Heart left ventricle (tissue), 16 donors: ENCODE data around the gene PLPPR1. TPM values are rescaled to one million over a fixed set of nuclear protein-coding genes. Genes with fewer than 3 reads are reported as not detected.

ENCODE experiments used
- ATAC-seq, 4 donors: fragments of 200-7000 bp; cut with Tn5 transposase; one replicate each; pipeline ENCODE4 v1.9.1; 2020 to 2022; ENCODE audit warnings: moderate library complexity in 4 of 4, mild to moderate bottlenecking in 3 of 4, moderate number of reproducible peaks in 1 of 4
- DNase-seq, 5 donors: peaks; one replicate each; pipeline ENCODE4 v3.0.0-alpha.2; 2020
- H3K27ac ChIP-seq, 12 donors: fragments of 200-600 bp; sonication (generic) in 4 of 12; one replicate each; pipeline versions ENCODE4 v1.5.0 to v1.8.0; 2016 to 2022; ENCODE audit warnings: mild to moderate bottlenecking in 2 of 12
- H3K27me3 ChIP-seq, 9 donors: fragments of 200-600 bp; sonication (generic) in 2 of 9; one replicate each; pipeline versions ENCODE4 v1.5.1 to v1.8.0; 2016 to 2022; ENCODE audit warnings: mild to moderate bottlenecking in 3 of 9
- H3K36me3 ChIP-seq, 9 donors: fragments of 200-600 bp; sonication (generic) in 2 of 9; one replicate each; pipeline versions ENCODE4 v1.5.0 to v1.8.0; 2018 to 2022; ENCODE audit warnings: mild to moderate bottlenecking in 2 of 9
- H3K4me1 ChIP-seq, 12 donors: fragments of 200-600 bp; sonication (generic) in 4 of 12; one replicate each; pipeline versions ENCODE4 v1.5.0 to v1.8.0; 2016 to 2022; ENCODE audit warnings: mild to moderate bottlenecking in 3 of 12
- H3K4me3 ChIP-seq, 12 donors: fragments of 200-600 bp; sonication (generic) in 4 of 12; one replicate each; pipeline versions ENCODE4 v1.5.0 to v1.8.0; 2017 to 2022; ENCODE audit warnings: mild to moderate bottlenecking in 9 of 12, moderate library complexity in 4 of 12
- H3K9me3 ChIP-seq, 12 donors: fragments of 200-600 bp; sonication (generic) in 4 of 12; one replicate each; pipeline versions ENCODE4 v1.5.0 to v1.8.0; 2016 to 2022; ENCODE audit warnings: mild to moderate bottlenecking in 1 of 12
- CTCF ChIP-seq, 12 donors: fragments of 200-600 bp; sonication (generic) in 4 of 12; IDR thresholded peaks; one replicate each; pipeline versions ENCODE4 v1.5.0 to v1.8.0; 2018 to 2022; ENCODE audit warnings: antibody characterized with exemption in 12 of 12, mild to moderate bottlenecking in 5 of 12
- POLR2A ChIP-seq, 2 donors: fragments of 450-650 bp; IDR thresholded peaks; one replicate each; pipeline ENCODE4 v1.6.1; 2017; ENCODE audit warnings: antibody characterized with exemption in 2 of 2, mild to moderate bottlenecking in 2 of 2, moderate library complexity in 2 of 2
- WGBS, 4 donors: extraction: QIAGEN DNeasy Blood & Tissue Kit in 2 of 4; methylation state at CpG; one replicate each; pipeline versions ENCODE4 v1.1.5 to v1.1.7; 2013 to 2018; 5-methylcytosine and 5-hydroxymethylcytosine counted together
- intact Hi-C, 10 donors: fragments of 100-400 bp; cut with DNase I; formaldehyde crosslinking; loops; one replicate each; pipeline versions ENCODE4 v1.11.1 to v1.14.2; 2022
- polyA plus RNA-seq, 2 donors: library from polyadenylated mRNA; stranded (reverse); fragments of 200-250 nt; gene quantifications; one replicate each; pipeline ENCODE4 v1.2.3, GENCODE V29; 2013
- total RNA-seq, 9 donors: library from RNA; depleted of rRNA in 2 of 9; stranded (reverse); fragments of >200 nt in 2 of 9; fragmentation: NEBNext Ultra II Directional in 3 of 9; extraction: Animal tissue kit (Norgen Biotek cat#: 25700) in 3 of 9; gene quantifications; one replicate each; pipeline versions ENCODE4 v1.1.0 to v1.2.4, GENCODE V29; 2016 to 2023
- donor health status: ischemic (EF 13 %, LVEDD 7.1; RV severe dilation, severe dysfunction).
- donor health status: healthy with polysubstance abuse.
- donor health status: DM: no; HTN: yes; CAD: no.
- donor health status: DM: no; HTN: no; CAD: no.
- donor health status: ischemic (EF 25% LVEDD 6.9; RV normal size, moderate dysfunction).
- donor health status: ischemic (EF 25% LVEDD 5.7; RV mildly dilated, moderate dysfunction).
- donor health status: healthy.
- donor health status: DM: yes; HTN: yes; CAD: no.
- donor health status: ischemic (EF 35%, LVEDD 5.7; RV mildly dilated, moderate dysfunction).
- donor health status: nonischemic (EF 11% LVEDD 7.7; RV severe dilation, severe dysfunction).
- donor health status: DM: yes; HTN: yes; CAD: no.
- donor health status: PGD.
- donor health status: ischemic (EF 29% LVEDD 5.4; RV normal size, mild dysfunction).
- donor health status: nonischemic (EF 23%, LVEDD 6.1; RV moderate dilation, normal function).

The PLPPR1 gene
- total and polyA plus RNA-seq, 11 donors: 0.33 TPM; not detected in 10

GRCh38 chr9:101201630-101202029, 173.1 kb downstream of the PLPPR1 start:
- TF ChIP-seq CTCF (IDR thresholded peaks at IDR 0.05) (no peak), POLR2A (IDR thresholded peaks at IDR 0.05) (no peak)
- ATAC-seq (peak in 3 of 4 donors; percentile 62 to 80 (median 79)), DNase-seq (peak in 1 of 5 donors; percentile 30)
- Histone ChIP-seq H3K27ac (peak overlapping the region in 3 of 12 donors; percentile 9 to 51 (median 11)), H3K4me1 (peaks cover 0 to 15% (median 3%) of the 10 kb centered on the region in 12 donors), H3K4me3 (no peak overlapping the region), H3K9me3 (peaks cover 0 to 7% (median 0%) of the 10 kb centered on the region in 12 donors), H3K36me3 (no peaks in the 10 kb centered on the region), H3K27me3 (no peaks in the 10 kb centered on the region)
- WGBS, 4 donors: 11 to 23% (median 18%) methylated on average over 2 of the region's 2 CpGs
- intact Hi-C loops: no loop called here

- Histone ChIP-seq H3K36me3 (no peaks in the 10 kb centered on the region), H3K4me3 (no peak overlapping the region), H3K27ac (no peak overlapping the region), H3K27me3 (no peaks in the 10 kb centered on the region), H3K9me3 (no peaks in the 10 kb centered on the region), H3K4me1 (no peaks in the 10 kb centered on the region)
- TF ChIP-seq POLR2A (IDR thresholded peaks at IDR 0.05) (no peak), CTCF (IDR thresholded peaks at IDR 0.05) (no peak)
- ATAC-seq (no peak), DNase-seq (no peak)
- intact Hi-C loops: no loop called here
- WGBS, 4 donors: 75 to 81% (median 81%) methylated on average over 4 of the region's 4 CpGs
Measured at GRCh38 chr9:101209670-101210069, 181.1 kb downstream of the PLPPR1 start.

DNA sequence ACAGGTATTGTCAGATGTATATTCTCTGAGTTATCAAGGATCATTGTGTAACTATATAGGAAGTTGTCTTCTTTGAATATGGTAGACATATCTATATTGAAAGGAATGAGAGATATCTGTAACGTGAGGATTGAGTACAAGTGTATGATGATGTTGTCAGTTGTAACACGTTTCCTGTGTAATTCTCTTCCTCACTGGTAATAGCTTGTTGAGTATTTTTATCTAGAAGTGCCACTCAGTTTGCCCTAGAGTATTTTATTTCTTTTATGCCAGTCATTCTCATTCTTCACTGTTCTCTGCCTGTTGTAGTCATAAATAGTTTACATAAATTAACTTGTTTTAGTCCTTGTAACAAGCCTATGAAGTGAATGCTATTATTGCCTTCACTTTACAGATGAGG, 184.1 kb downstream of the PLPPR1 start:
- H3K4me3 ChIP-seq: no peak overlapping the region
- no peak for ATAC-seq
- TF ChIP-seq CTCF (IDR thresholded peaks at IDR 0.05) (no peak), POLR2A (IDR thresholded peaks at IDR 0.05) (no peak)
- DNase-seq: no peak
- intact Hi-C loops: no loop called here
- no peaks in the 10 kb centered on the region for H3K4me1 ChIP-seq
- H3K36me3 ChIP-seq: no peaks in the 10 kb centered on the region
- H3K9me3 ChIP-seq: no peaks in the 10 kb centered on the region
- no peaks in the 10 kb centered on the region for H3K27me3 ChIP-seq
- no peak overlapping the region for H3K27ac ChIP-seq
- WGBS, 4 donors: 18 to 35% (median 28%) methylated on average over 2 of the region's 2 CpGs

DNA sequence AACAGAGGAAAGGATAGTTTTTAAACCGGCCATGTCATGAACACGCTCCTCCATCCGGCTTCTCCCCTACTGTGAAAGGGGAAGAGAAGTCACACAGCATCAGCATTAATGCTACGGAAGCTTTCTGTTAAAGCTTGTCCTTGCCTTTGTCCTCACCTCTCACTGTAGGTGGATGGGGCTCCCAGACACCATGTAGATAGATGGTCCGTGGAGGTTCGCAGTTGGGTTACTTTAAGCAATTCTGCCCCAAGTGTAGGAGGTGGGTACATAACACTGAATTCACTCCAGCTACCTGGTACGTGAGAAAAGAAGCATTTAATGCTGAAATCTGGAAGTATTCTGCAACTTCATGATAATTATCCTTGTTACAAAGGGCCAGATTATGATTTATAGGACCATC, 190.5 kb downstream of the PLPPR1 start:
- Histone ChIP-seq H3K27ac (no peak overlapping the region), H3K4me1 (no peaks in the 10 kb centered on the region), H3K36me3 (no peaks in the 10 kb centered on the region), H3K4me3 (no peak overlapping the region), H3K27me3 (no peaks in the 10 kb centered on the region), H3K9me3 (no peaks in the 10 kb centered on the region)
- no peak for DNase-seq
- no peak for ATAC-seq
- no peak for TF ChIP-seq POLR2A (IDR thresholded peaks at IDR 0.05)
- TF ChIP-seq CTCF (IDR thresholded peaks at IDR 0.05): no peak
- WGBS, 4 donors: 73 to 87% (median 84%) methylated on average over 7 of the region's 7 CpGs
- intact Hi-C loops: no loop called here
